IMR-90 (cell line): ENCODE measurements around the gene ABITRAM. TPM values are rescaled to one million over a fixed set of nuclear protein-coding genes. Genes with fewer than 3 reads are reported as not detected.

Source experiments
- ATAC-seq: fragments of 200-7000 bp; cut with Tn5 transposase; 2 replicates; pipeline ENCODE4 v1.9.1; 2020; ENCODE audit warnings: low read depth, mild to moderate bottlenecking, moderate library complexity
- BruUV-seq: library from RNA; stranded (reverse); fragments of 400-500 nt; replicated peaks from 2 replicates; lab custom pipeline; 2021; lab: Mats Ljungman, UMichigan
- CTCF ChIA-PET: fragments of 300-600 bp; formaldehyde crosslinking; extraction: SDS; loops from one replicate; lab custom pipeline; 2021; ENCODE audit warnings: antibody characterized with exemption; lab: Yijun Ruan, JAX
- POLR2A ChIA-PET: fragments of 300-600 bp; sonication (Branson Sonifier 250); formaldehyde crosslinking; loops from one replicate; lab custom pipeline; 2022; ENCODE audit warnings: antibody characterized with exemption; ENCODE audit not compliant: unreplicated experiment; lab: Charles Lee
- DNase-seq: peaks from one replicate; pipeline ENCODE4 v3.0.0; 2013
- H2AFZ ChIP-seq: replicated peaks from 2 replicates; pipeline ENCODE3; 2013; ENCODE audit warnings: low read length, mild to moderate bottlenecking; ENCODE audit not compliant: poor library complexity
- H2AK5ac ChIP-seq: 2 replicates; pipeline ENCODE4 v1.6.1; 2013; ENCODE audit warnings: low read depth, low read length, inconsistent platforms
- H2AK9ac ChIP-seq: replicated peaks from 2 replicates; pipeline ENCODE3; 2013; ENCODE audit warnings: mild to moderate bottlenecking, low read depth, low read length, moderate library complexity; ENCODE audit not compliant: poor library complexity
- H2BK120ac ChIP-seq: 2 replicates; pipeline ENCODE4 v1.6.1; 2013; ENCODE audit warnings: low read depth, low read length, inconsistent platforms
- H2BK15ac ChIP-seq: 3 replicates; pipeline ENCODE4 v1.6.1; 2013; ENCODE audit warnings: low read depth, low read length, inconsistent platforms
- H2BK20ac ChIP-seq: 2 replicates; pipeline ENCODE4 v1.6.1; 2013; ENCODE audit warnings: low read depth, mild to moderate bottlenecking, inconsistent platforms, low read length, moderate library complexity
- H2BK5ac ChIP-seq: 2 replicates; pipeline ENCODE4 v1.6.1; 2013; ENCODE audit warnings: mild to moderate bottlenecking, low read depth, low read length, inconsistent platforms; ENCODE audit not compliant: poor library complexity, severe bottlenecking
- H3K14ac ChIP-seq: replicated peaks from 2 replicates; pipeline ENCODE4 v1.6.1; 2013; ENCODE audit warnings: low read depth, low read length, inconsistent platforms
- H3K18ac ChIP-seq: 2 replicates; pipeline ENCODE4 v1.6.1; 2013; ENCODE audit warnings: low read depth, low read length, control low read depth
- H3K23ac ChIP-seq: 2 replicates; pipeline ENCODE4 v1.6.1; 2013; ENCODE audit warnings: low read depth, low read length, inconsistent platforms
- H3K27ac ChIP-seq: 2 replicates; pipeline ENCODE4 v1.5.1; 2013; ENCODE audit warnings: mild to moderate bottlenecking, control low read depth, low read length; ENCODE audit not compliant: insufficient read depth
- H3K27me3 ChIP-seq: 2 replicates; pipeline ENCODE4 v1.6.1; 2013; ENCODE audit warnings: low read length; ENCODE audit not compliant: control insufficient read depth, insufficient read depth
- H3K36me3 ChIP-seq: 2 replicates; pipeline ENCODE4 v1.6.1; 2013; ENCODE audit warnings: low read length, mixed read lengths; ENCODE audit not compliant: control insufficient read depth, insufficient read depth
- H3K4ac ChIP-seq: 2 replicates; pipeline ENCODE4 v1.6.1; 2013; ENCODE audit warnings: low read depth, low read length, inconsistent platforms
- H3K4me1 ChIP-seq: 2 replicates; pipeline ENCODE4 v1.6.1; 2013; ENCODE audit warnings: low read length, mixed read lengths; ENCODE audit not compliant: control insufficient read depth, insufficient read depth
- H3K4me2 ChIP-seq: 2 replicates; pipeline ENCODE4 v1.6.1; 2013; ENCODE audit warnings: low read depth, mild to moderate bottlenecking, control low read depth, low read length, moderate library complexity
- H3K4me3 ChIP-seq: 2 replicates; pipeline ENCODE4 v1.5.1; 2013; ENCODE audit warnings: low read depth, mild to moderate bottlenecking, control low read depth, low read length, moderate library complexity; ENCODE audit not compliant: insufficient read depth
- H3K56ac ChIP-seq: 2 replicates; pipeline ENCODE4 v1.6.1; 2013; ENCODE audit warnings: low read length, inconsistent platforms; ENCODE audit not compliant: insufficient read depth; ENCODE audit errors: extremely low read depth
- H3K79me1 ChIP-seq, 2 experiments: 2 replicates each; pipeline ENCODE4 v1.6.1; 2013; ENCODE audit warnings: low read length in 2 of 2, inconsistent platforms in 1 of 2, low read depth in 1 of 2
- H3K9ac ChIP-seq: 2 replicates; pipeline ENCODE4 v1.6.1; 2013; ENCODE audit warnings: low read depth, low read length, control low read depth
- H3K9me1 ChIP-seq: 2 replicates; pipeline ENCODE4 v1.6.1; 2013; ENCODE audit warnings: low read length, inconsistent platforms; ENCODE audit not compliant: insufficient read depth
- H3K9me3 ChIP-seq: 2 replicates; pipeline ENCODE4 v1.6.1; 2013; ENCODE audit warnings: low read length; ENCODE audit not compliant: control insufficient read depth, insufficient read depth
- H4K20me1 ChIP-seq: 2 replicates; pipeline ENCODE4 v1.6.1; 2013; ENCODE audit warnings: low read length, inconsistent platforms; ENCODE audit not compliant: insufficient read depth
- H4K5ac ChIP-seq: 2 replicates; pipeline ENCODE4 v1.6.1; 2013; ENCODE audit warnings: mild to moderate bottlenecking, low read depth, low read length, control low read depth
- H4K8ac ChIP-seq, 2 experiments: 2 replicates each; pipeline ENCODE4 v1.6.1; 2013; ENCODE audit warnings: low read depth in 2 of 2, low read length in 2 of 2, control low read depth in 1 of 2, inconsistent platforms in 1 of 2
- H4K91ac ChIP-seq: 2 replicates; pipeline ENCODE4 v1.6.1; 2013; ENCODE audit warnings: low read depth, low read length, inconsistent platforms; ENCODE audit not compliant: insufficient read depth
- BHLHE40 ChIP-seq: fragments of 150-350 bp; IDR thresholded peaks from 2 replicates; pipeline ENCODE4 v1.6.1; 2016; ENCODE audit warnings: mild to moderate bottlenecking, low read depth, low read length
- CEBPB ChIP-seq: IDR thresholded peaks from 2 replicates; pipeline ENCODE4 v1.6.1; 2012; ENCODE audit warnings: low read depth, low read length, improper control_type of control experiment
- CHD1 ChIP-seq: IDR thresholded peaks from 2 replicates; pipeline ENCODE4 v1.6.1; 2012; ENCODE audit warnings: low read depth, low read length, improper control_type of control experiment
- ELK1 ChIP-seq: fragments of 150-350 bp; IDR thresholded peaks from 2 replicates; pipeline ENCODE4 v1.6.1; 2016; ENCODE audit warnings: low read depth, mild to moderate bottlenecking, low read length, moderate library complexity, borderline replicate concordance
- FOS ChIP-seq: fragments of 150-350 bp; IDR thresholded peaks from 2 replicates; pipeline ENCODE4 v1.6.1; 2016; ENCODE audit warnings: low read depth, low read length
- MAFK ChIP-seq: IDR thresholded peaks from 2 replicates; pipeline ENCODE4 v1.6.1; 2012; ENCODE audit warnings: low read depth, low read length, improper control_type of control experiment
- MAZ ChIP-seq: IDR thresholded peaks from 2 replicates; pipeline ENCODE4 v1.6.1; 2012; ENCODE audit warnings: low read depth, mild to moderate bottlenecking, low read length, improper control_type of control experiment, moderate library complexity, borderline replicate concordance
- MXI1 ChIP-seq: IDR thresholded peaks from 2 replicates; pipeline ENCODE4 v1.6.1; 2012; ENCODE audit warnings: low read depth, mild to moderate bottlenecking, low read length, moderate library complexity, borderline replicate concordance
- NFE2L2 ChIP-seq: fragments of 150-350 bp; IDR thresholded peaks from 2 replicates; pipeline ENCODE4 v1.6.1; 2016; ENCODE audit warnings: low read depth, mild to moderate bottlenecking, low read length
- POLR2A ChIP-seq: IDR thresholded peaks from 2 replicates; pipeline ENCODE4 v1.6.1; 2012; ENCODE audit warnings: mild to moderate bottlenecking, low read depth, low read length
- RAD21 ChIP-seq: IDR thresholded peaks from 2 replicates; pipeline ENCODE4 v1.6.1; 2012; ENCODE audit warnings: low read length, improper control_type of control experiment
- RCOR1 ChIP-seq: IDR thresholded peaks from 2 replicates; pipeline ENCODE4 v1.6.1; 2012; ENCODE audit warnings: mild to moderate bottlenecking, low read length, improper control_type of control experiment; ENCODE audit not compliant: insufficient replicate concordance
- RFX5 ChIP-seq: IDR thresholded peaks from 2 replicates; pipeline ENCODE4 v1.8.0; 2012; ENCODE audit warnings: low read depth, mild to moderate bottlenecking, low read length, moderate library complexity
- SMC3 ChIP-seq: fragments of 150-350 bp; IDR thresholded peaks from 2 replicates; pipeline ENCODE4 v1.6.1; 2016; ENCODE audit warnings: low read depth, mild to moderate bottlenecking, antibody characterized with exemption, low read length, moderate library complexity
- USF2 ChIP-seq: fragments of 150-350 bp; IDR thresholded peaks from 2 replicates; pipeline ENCODE4 v1.6.1; 2017; ENCODE audit warnings: mild to moderate bottlenecking, antibody characterized with exemption, low read length, low read depth
- WGBS, 2 experiments: methylation state at CpG; one replicate each; pipeline versions ENCODE4 v1.1.5 to v1.1.7; 2013; ENCODE audit warnings: missing lambda C conversion rate in 2 of 2; ENCODE audit not compliant: insufficient read length in 1 of 2; ENCODE audit errors: extremely low coverage in 2 of 2; 5-methylcytosine and 5-hydroxymethylcytosine counted together
- dilution Hi-C: fragments of 300-500 bp; cut with HindIII; formaldehyde crosslinking; loops from one replicate; pipeline ENCODE4 v1.14.3; 2018; ENCODE audit warnings: low sequenced_read_pairs; ENCODE audit not compliant: unreplicated experiment
- in situ Hi-C: fragments of 300-500 bp; cut with MboI; formaldehyde crosslinking; loops from 3 replicates; pipeline ENCODE4 v1.14.3; 2019; ENCODE audit warnings: low sequenced_read_pairs, inconsistent platforms, mixed read lengths
- intact Hi-C: fragments of 100-400 bp; cut with micrococcal nuclease; formaldehyde crosslinking; loops from 2 replicates; pipeline ENCODE4 v1.10.0; 2022
- polyA plus RNA-seq, 3 experiments: library from polyadenylated mRNA; depleted of rRNA; stranded (reverse); fragments of >200 nt; gene quantifications; 2 replicates each; pipeline ENCODE4 v1.2.3, GENCODE V29; 2012; ENCODE audit warnings: low replicate concordance in 1 of 3
- total RNA-seq: library from RNA; depleted of rRNA; stranded (reverse); fragments of >200 nt; gene quantifications from 2 replicates; pipeline ENCODE4 v1.2.3, GENCODE V29; 2012
- TF ChIP-seq, protein P1 (sequence below): conservative IDR thresholded peaks from 2 replicates; pipeline ENCODE4 v1.5.1; 2012; ENCODE audit warnings: mild to moderate bottlenecking, low read depth, low read length, improper control_type of control experiment

ABITRAM gene
- total and polyA plus RNA-seq, 2 of the 4 experiments (the other 2 are of a cell fraction) = 8.6 to 10.3 TPM

- CTCF ChIA-PET = no interaction called here
Observed at GRCh38 chr9:108885643-108886348, 48.4 kb upstream of the ABITRAM start.

More at GRCh38 chr9:108885643-108886348, 48.4 kb upstream of the ABITRAM start:
- WGBS, 2 experiments = no CpG with 5 or more reads among the region's 1 CpG
- dilution Hi-C loops = no loop called here
- Histone ChIP-seq H3K27me3 (no peaks in the 10 kb centered on the region), H3K56ac (no peak overlapping the region), H2BK120ac (no peak overlapping the region), H3K4ac (no peak overlapping the region), H4K5ac (no peak overlapping the region), H3K79me1 (no peaks in the 10 kb centered on the region), H3K9me1 (peaks cover 3% of the 10 kb centered on the region; the same call in 1 of the 2 replicates), H3K9me3 (no peaks in the 10 kb centered on the region), H3K4me2 (no peak overlapping the region), H3K36me3 (peaks cover 11% of the 10 kb centered on the region), H2AFZ (no peak overlapping the region), H3K27ac (no peak overlapping the region), H4K91ac (no peak overlapping the region), H3K4me1 (peaks cover 2% of the 10 kb centered on the region; the same call in 1 of the 2 replicates), H2AK5ac (no peak overlapping the region), H4K8ac (no peak overlapping the region), H2AK9ac (no peak overlapping the region), H3K9ac (no peak overlapping the region), H3K18ac (no peak overlapping the region), H2BK15ac (no peak overlapping the region), H3K14ac (no peak overlapping the region), H4K20me1 (no peaks in the 10 kb centered on the region), H2BK5ac (no peak overlapping the region), H3K4me3 (no peak overlapping the region), H2BK20ac (no peak overlapping the region), H3K23ac (no peak overlapping the region)
- ATAC-seq = peak; percentile 71
- no TSS peak for BruUV-seq
- intact Hi-C loops = no loop called here
- TF ChIP-seq RFX5 (no peak), BHLHE40 (no peak), CEBPB (no peak), NFE2L2 (no peak), RAD21 (no peak), MXI1 (no peak), FOS (no peak), ELK1 (no peak), CHD1 (no peak), RCOR1 (no peak), USF2 (no peak), MAZ (no peak), POLR2A (no peak), MAFK (no peak), SMC3 (no peak)
- TF ChIP-seq, protein P1, sequence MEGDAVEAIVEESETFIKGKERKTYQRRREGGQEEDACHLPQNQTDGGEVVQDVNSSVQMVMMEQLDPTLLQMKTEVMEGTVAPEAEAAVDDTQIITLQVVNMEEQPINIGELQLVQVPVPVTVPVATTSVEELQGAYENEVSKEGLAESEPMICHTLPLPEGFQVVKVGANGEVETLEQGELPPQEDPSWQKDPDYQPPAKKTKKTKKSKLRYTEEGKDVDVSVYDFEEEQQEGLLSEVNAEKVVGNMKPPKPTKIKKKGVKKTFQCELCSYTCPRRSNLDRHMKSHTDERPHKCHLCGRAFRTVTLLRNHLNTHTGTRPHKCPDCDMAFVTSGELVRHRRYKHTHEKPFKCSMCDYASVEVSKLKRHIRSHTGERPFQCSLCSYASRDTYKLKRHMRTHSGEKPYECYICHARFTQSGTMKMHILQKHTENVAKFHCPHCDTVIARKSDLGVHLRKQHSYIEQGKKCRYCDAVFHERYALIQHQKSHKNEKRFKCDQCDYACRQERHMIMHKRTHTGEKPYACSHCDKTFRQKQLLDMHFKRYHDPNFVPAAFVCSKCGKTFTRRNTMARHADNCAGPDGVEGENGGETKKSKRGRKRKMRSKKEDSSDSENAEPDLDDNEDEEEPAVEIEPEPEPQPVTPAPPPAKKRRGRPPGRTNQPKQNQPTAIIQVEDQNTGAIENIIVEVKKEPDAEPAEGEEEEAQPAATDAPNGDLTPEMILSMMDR = no peak
- in situ Hi-C loops = no loop called here
- POLR2A ChIA-PET = interaction anchor here (0.7 kb wide), 1 partner anchor 1471 kb away, joined by 3 read pairs; no protein-coding TSS in a partner anchor
- DNase-seq = peak; percentile 84
